Measurements from ENCODE around the gene TBL3. TPM values are rescaled to one million over a fixed set of nuclear protein-coding genes. Genes with fewer than 3 reads are reported as not detected.

Gene TBL3
- total and polyA plus RNA-seq, 2 of the 8 experiments (the other 6 are each of a cell fraction or from before 2014, with no cell fraction given) = 65.8 to 137 TPM

- TF ChIP-seq CHD7 (IDR thresholded peaks at IDR 0.05; ENCODE audit: insufficient replicate concordance, low read length) (no peak), SUZ12 (IDR thresholded peaks at IDR 0.05; ENCODE audit: low read length) (no peak), RFX5 (IDR thresholded peaks at IDR 0.05; ENCODE audit: borderline replicate concordance, low read depth, low read length) (no peak), HDAC6 (IDR thresholded peaks at IDR 0.05; ENCODE audit: low read depth, low read length) (no peak), YY1 (IDR thresholded peaks at IDR 0.05; ENCODE audit: low read depth, low read length) (no peak), ATF3 (IDR thresholded peaks at IDR 0.05; ENCODE audit: insufficient read depth, low read depth, low read length) (no peak), CTCF (IDR thresholded peaks at IDR 0.05; ENCODE audit: control extremely low read depth in 1 of 3, insufficient read depth in 1 of 3, low read depth in 1 of 3, low read length in 3 of 3) (no peak)
Measured at GRCh38 chr16:1980030-1980769, 8.3 kb downstream of the TBL3 start (continued).

All from H1 (cell line).